Effector memory CD4-positive, alpha-beta T cell (primary cell): Measurements from ENCODE around the gene STRADB.

Experiments used
- DNase-seq, 3 donors: peaks; one replicate each; pipeline ENCODE4 v3.0.0-alpha.2; 2020
- H3K27ac ChIP-seq: 2 replicates; pipeline ENCODE4 v1.7.0; 2013; ENCODE audit warnings: mild to moderate bottlenecking, low read length, moderate library complexity; ENCODE audit not compliant: insufficient read depth, poor library complexity, severe bottlenecking
- H3K27me3 ChIP-seq: replicated peaks from 2 replicates; pipeline ENCODE4 v1.7.0; 2013; ENCODE audit warnings: mild to moderate bottlenecking, low read length; ENCODE audit not compliant: insufficient read depth, control insufficient read depth, poor library complexity, severe bottlenecking
- H3K36me3 ChIP-seq: 2 replicates; pipeline ENCODE4 v1.7.0; 2013; ENCODE audit warnings: mild to moderate bottlenecking, low read length, moderate library complexity; ENCODE audit not compliant: control insufficient read depth, insufficient read depth
- H3K4me1 ChIP-seq: 2 replicates; pipeline ENCODE4 v1.7.0; 2013; ENCODE audit warnings: low read length, mild to moderate bottlenecking; ENCODE audit not compliant: control insufficient read depth, insufficient read depth, poor library complexity, severe bottlenecking
- H3K4me3 ChIP-seq: 2 replicates; pipeline ENCODE4 v1.7.0; 2013; ENCODE audit warnings: low read length, low read depth, mild to moderate bottlenecking; ENCODE audit not compliant: insufficient read depth, poor library complexity, severe bottlenecking
- H3K9me3 ChIP-seq: 2 replicates; pipeline ENCODE4 v1.7.0; 2013; ENCODE audit warnings: mild to moderate bottlenecking, low read length, moderate library complexity; ENCODE audit not compliant: control insufficient read depth

The STRADB gene

GRCh38 chr2:201523506-201523905, 72.0 kb downstream of the STRADB start:
- Histone ChIP-seq H3K27me3 (no peaks in the 10 kb centered on the region), H3K4me1 (no peaks in the 10 kb centered on the region), H3K9me3 (no peaks in the 10 kb centered on the region), H3K27ac (no peak overlapping the region), H3K4me3 (no peak overlapping the region), H3K36me3 (no peaks in the 10 kb centered on the region)
- DNase-seq = no peak
